Measurements from ENCODE around the gene TMEM147.

Gene TMEM147, protein sequence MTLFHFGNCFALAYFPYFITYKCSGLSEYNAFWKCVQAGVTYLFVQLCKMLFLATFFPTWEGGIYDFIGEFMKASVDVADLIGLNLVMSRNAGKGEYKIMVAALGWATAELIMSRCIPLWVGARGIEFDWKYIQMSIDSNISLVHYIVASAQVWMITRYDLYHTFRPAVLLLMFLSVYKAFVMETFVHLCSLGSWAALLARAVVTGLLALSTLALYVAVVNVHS

DNA sequence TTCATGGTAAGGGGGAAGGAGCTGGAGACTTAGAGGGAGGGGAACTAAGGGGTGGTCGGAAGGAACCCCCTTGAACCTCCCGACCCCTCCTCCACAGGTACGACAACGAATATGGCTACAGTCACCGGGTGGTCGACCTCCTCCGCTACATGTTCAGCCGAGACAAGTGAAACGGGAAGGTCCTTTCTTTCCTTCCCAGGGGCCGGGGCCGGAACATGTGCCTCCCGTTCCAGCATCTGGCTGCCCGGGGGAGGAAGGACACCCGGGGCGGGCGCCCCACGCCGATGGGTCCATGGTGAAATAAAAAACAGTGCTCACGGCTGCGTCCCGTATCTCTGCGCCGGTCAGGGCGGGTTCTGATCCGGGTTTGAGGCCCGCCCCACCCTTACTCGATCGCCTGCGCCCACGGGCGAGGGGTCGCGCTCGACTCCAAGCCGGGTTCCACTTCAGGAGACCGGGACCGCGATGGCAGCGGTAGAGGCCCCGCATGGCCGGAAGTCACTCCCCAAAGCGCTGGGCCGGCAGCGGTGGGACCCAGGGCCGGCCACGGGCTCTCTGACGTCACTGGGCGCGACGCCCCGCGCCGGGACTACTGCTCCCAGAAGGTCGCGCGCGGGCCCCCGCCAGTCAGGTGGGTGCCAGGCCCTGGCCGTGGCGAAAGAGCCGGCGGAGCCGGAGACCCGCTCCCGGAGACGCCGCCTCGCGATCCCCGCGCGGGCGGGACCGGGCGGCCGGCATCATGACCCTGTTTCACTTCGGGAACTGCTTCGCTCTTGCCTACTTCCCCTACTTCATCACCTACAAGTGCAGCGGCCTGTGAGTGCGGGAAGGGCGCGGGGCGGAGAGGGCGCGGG is at the start of gene TMEM147:
TSS of gene TMEM147 (plus strand) at position 626 of the 854 bp plus-strand sequence. CDS start at position 740, 114 bp downstream.
- peak; percentile 45 for DNase-seq

DNA sequence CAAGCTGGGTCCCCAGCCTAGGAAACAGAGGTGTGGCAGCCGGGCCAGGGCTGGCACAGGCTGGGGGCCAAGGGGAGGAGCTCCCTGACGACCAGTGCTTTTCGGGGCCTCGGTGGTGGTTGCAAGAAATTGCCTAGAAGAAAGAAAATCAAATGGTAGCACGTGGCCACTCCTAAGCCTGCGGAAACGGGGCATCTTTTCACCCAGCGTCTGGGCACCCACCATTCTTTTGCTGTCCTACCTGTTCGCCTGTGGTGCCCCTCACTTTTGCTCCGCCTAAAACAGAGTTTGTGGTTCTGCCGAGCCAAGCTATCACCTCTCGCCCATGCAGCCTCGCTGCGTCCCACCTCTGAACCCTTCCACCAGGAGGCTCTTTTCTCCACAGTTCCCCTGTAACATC is 48.0 kb upstream of the TMEM147 start:
- no peak for DNase-seq

DNA sequence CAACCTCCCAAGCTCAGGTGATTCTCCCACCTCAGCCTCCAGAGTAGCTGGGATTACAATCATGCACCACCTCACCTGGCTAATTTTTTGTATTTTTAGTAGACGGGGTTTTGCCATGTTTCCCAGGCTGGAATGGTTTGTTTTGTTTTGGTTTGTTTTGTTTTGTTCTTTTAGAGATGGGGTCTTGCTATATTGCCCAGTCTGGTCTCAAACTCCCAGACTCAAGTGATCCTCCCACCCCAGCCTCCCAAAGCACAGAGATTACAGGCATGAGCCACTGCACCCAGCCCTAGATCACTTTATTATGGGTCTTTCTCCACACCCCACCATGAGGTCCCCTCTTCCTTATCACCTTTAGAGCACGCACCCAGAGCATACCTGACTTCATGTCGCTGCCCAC is 47.2 kb upstream of the TMEM147 start:
- no peak for DNase-seq

DNA sequence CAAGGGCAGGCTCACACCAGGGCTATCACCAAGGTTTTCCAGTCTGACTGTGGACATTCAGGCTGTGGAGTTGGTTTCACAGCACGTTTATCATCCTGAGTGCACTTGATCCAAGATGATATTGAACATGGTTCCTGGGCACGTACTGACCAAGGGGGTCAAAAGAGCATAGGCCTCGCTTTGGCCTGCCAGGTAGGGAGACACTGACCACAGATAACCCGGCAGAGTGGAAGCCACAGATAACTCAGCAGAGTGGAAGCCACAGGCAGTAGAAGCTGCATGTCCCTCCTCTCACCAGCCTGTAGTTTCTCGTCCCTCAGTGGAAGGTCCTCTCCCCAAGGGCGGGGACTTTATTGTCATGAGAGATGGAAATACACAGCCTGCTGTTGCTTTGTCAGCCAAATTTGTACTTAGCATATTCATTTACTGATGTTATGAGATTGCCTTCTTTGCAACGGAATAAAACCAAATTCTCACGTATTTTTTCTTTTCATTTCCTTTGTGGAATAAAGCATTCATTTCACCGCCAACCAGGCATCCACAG is 46.4 kb upstream of the TMEM147 start:
- DNase-seq, result no peak

DNA sequence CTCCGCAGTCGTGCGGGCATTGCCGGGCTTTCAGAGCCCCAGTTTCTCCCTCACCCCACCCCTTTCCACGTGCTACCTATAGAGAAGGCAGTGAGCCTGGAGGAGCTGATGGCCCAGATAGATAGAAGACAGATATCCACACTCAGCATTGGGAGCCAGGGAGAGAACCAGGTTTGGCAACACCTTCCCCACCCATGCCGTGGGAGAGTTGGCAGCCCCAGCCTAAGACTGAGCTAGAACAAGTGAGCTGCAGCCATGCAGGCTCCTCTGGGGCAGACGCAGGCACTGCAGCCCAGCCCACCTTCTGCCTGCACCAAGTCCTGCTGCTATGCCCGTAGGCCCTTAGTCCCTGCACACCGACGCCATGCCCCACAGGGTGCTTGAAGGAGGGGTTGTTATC is 44.8 kb upstream of the TMEM147 start:
- no peak for DNase-seq

DNA sequence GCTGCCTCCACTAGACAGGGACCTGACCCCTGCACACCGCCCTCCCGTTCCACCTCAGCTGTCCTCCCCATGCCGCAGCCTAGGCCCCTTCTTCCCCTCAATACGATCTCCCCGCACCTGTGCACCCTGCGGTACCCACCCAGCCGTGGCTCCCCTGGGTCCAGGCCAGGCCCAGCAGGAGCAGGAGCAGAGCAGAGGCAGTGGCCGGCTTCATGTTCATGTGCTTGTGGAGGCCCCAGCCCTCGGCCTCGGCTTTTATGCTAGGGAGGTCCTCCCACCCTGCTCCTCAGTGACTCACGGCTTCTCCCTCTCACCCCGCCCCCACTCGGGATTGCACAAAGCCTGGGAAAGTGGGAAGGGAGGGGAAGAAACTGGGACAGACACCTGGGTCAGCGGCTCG is 43.7 kb upstream of the TMEM147 start:
- no peak for DNase-seq

DNA sequence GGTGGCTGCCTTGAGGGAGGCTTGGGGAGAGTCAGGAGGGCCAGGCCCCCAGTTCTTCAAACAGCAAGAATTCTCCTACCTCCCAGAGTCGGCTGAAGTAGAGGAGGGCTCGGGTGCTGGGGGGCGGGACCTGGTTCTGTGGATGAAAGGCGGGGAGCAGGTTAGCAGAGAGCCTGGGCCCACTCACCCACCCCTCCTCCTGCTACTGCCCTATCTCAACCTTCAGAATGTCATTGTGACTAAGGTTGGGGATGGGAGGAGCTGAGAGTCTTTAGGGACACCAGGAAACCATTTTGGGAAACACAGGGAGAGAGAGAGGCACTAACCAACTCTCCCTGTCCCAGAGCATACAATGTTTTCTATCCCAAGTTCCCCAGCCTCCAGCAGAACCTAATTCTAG is 42.7 kb upstream of the TMEM147 start:
- DNase-seq, result no peak

DNA sequence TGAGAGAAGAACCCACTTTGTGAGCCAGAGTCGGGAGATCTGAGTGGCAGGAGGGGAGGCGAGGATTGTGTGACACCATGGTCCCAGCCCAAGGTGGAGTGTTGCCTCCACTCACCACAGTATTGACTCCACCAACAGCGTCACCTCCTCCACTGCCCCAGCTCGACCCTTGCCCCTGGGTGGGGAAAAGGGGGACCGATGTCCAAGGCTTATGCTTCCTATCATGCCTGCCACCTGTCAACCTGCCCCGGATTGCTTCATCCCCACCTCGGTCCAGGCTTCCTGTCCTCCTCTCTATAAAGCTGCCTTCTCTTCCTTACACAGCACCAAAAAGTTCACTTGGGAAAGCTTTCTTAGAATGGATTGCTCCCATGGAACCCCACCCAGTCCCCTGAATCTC is 39.4 kb upstream of the TMEM147 start:
- DNase-seq, result no peak

DNA sequence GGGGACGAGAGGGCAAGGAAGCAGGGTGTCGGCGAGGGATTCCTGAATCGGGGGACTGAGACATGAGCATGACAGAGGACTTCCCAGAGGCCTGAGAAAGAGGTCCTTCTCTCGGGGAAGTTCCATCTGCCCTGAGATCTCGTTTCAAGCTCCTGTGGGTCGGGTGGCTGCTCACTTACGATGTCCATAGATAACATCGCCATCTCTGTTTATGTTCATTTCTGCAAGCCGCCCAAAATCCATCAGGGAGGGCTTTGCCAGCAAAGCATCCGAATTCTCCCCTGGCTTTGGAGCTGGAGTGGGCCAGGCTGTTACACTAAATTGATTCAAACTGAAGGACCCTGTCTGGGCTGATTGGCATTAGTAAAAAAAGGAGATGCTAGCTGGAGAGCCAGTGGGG is 37.9 kb upstream of the TMEM147 start:
- no peak for DNase-seq

DNA sequence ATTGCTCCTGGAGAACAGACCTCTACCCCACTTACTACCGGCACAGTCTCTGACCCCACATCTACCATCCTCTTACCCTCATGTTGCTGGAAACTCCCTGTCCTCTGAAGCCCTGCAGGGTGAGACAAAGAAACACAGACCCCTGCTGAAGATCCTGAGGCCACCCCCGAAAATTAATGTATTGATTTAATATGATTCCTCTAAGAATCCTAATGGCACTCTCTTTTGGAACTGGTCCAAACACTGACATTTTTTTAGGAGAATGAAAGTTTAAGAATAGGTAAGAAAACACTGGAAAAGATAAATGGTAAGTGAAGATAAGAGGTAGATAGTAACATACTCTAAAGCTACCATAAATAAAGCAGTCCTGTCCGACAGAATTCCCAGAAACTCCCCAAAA is 37.3 kb upstream of the TMEM147 start:
- no peak for DNase-seq

DNA sequence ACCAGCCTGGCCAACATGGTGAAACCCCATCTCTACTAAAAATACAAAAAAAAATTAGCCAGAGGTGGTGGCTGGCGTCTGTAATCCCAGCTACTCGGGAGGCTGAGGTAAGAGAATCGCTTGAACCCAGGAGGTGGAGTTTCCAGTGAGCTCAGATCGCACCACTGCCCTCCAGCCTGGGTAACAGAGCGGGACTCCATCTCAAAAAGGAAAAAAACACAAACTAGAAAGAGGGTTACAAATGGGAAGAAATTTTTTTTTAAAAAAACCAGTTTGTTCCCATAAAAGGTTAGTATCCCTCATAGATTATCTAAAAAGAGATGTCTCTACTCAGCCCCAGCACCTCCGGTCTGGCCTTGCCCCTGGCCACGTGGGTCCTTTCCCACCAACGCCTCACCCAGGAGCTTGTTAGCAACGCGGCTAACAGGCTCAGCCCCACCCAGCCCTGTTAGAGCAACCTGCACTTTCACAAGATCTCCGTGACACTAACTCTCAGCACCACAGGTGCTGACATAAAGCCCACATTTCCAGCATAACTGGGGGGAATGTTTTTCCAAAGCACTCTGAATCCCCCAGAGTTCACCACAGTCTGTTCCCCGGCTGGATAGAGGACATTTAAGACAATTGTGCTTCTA is 36.3 kb upstream of the TMEM147 start:
- DNase-seq, result no peak

DNA sequence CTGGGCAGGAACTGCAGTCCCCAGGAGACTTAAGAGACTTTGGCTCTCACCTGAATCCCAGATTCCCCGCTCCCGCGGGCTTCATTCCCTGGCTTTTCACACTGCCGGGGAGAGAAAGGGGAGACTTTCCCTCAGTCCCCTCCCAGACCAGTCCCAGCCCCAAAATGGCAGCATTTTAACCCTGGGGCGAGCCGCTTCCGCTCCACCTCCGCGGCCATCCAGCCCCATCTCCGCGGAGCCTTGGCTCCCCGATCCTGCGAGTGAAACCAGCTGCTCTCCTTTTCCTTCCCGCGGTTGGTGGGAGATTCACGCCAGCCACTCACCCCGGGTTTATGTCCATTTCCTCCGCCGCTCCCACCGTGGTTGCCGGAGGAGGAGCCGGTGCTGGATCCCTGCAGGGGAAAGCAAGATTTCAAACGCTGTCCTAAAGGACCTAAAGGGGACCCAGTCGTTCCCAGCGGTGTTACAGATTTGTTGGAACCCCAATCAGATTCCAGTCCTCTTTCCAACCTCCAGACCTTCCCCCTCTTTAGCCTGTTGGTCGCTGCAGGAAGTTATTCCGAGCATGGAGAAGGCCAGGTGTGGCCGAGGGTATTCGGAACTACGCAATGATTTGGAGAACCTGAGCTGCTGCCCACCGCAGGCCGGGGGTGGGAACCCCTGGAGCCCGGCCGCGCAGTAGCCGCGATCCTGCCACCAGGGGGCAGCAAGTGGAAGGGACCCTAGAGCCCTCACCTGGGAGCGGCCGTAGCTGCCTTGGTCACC is 35.4 kb upstream of the TMEM147 start:
- peak; percentile 29 for DNase-seq

DNA sequence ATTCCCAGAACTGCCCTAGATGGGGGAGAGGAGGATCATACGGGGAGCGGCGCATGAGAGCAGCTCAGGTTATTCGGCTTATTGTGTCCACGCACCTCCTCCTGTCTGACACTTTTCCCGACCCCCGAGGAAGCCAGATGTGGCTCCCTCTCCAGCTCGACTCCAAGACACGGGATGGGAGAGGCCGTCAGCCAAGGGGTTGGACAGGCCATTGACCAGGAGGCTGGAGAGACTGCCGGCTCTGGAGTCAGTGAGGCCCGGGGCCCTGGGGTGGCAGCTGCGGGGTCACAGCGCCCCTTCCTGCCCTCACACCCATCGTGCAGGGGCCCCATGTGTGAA is 34.8 kb upstream of the TMEM147 start:
- no peak for DNase-seq

DNA sequence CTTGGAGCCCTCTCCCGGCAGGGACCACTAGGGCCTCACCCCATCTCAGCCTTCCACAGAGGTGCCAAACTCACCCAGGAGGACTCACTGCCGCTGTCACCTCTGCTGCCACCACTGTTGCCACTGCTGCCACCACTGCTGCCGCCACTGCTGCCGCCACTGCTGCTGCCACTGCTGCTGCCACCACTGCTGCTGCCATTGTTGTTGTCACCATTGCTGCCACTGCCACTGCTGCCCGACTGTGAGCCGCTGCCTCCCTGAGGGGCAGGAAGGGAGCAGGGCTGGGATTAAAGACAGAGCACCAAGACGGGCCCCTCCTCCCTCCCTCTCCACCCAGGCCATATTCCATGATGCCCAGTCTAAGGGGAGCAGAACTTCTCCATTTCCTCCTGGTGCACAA is 34.1 kb upstream of the TMEM147 start:
- no peak for DNase-seq

DNA sequence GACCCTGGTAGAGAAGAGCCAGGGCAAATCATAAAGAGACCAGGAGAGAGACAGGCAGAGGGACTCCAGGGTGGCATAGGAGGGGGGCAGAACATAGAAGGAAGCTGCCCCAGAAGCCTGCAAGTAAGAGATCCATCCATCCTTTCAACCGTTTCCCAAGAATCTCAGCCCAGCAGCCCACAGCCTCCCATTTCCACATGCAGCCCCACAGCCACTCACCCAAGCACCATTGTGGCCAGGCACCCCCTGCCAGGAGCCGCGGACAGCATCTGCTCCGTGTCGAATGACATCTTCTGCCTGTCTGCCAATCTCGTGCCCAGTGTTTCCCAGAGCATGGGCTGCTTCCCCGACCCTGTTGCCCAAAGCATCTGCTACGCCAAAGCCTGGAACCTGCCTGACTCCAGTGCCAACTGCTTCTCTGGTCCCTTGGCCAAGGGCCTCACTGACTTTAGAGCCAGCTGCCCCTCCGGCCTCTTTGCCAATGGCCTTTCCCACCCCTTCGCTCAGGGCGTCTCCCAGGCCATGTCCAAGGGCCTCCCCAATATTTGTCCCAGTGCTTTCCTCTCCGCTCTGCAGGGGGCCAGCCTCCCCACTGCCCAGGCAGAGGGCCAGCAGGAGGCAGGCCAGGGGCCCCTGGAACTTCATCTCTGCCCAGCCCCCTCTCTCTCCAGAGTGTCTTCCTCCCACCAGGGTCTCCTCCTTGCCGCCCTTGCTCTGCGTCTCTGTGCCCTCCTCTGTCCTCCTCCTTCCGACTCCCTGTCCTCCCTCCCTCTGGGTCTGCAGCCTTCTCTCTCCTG is 32.4 kb upstream of the TMEM147 start:
- DNase-seq, result no peak

DNA sequence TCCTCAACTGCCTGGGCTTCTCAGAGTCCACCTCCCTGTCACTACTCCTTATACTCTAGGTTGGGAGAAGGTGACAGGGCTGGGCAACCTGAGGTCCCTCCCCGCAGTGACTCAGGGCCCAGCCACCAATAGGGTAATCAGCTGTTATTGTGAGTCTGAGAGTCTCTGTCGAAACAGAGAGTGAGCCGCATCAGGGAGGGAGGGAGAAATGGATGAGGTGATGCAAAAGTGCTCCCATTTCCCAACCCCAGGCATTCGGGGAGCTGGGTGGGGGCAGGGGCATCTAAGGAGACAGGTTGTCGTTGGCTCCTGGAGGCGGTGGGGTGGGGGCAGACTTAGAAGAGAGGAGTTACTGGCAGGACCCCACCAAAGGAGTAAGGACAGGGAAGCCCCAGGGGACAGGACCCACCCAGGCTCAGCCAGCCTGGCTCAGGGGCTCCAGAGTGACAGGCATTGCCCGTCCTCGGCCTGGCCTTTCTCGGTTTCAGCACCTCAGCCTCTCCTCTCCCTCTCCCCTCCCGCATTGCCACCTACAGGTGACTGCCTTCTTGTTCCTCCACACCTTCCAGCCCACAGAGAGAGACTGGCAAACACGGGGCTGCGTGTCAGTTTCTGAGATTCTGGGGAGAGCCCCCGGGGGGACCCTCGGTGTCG is 31.7 kb upstream of the TMEM147 start, which contains the start of gene DMKN:
TSS of gene DMKN (minus strand) at position 22 of the 654 bp plus-strand sequence. CDS start 174 bp downstream, outside the sequence.
- DNase-seq, result no peak

DNA sequence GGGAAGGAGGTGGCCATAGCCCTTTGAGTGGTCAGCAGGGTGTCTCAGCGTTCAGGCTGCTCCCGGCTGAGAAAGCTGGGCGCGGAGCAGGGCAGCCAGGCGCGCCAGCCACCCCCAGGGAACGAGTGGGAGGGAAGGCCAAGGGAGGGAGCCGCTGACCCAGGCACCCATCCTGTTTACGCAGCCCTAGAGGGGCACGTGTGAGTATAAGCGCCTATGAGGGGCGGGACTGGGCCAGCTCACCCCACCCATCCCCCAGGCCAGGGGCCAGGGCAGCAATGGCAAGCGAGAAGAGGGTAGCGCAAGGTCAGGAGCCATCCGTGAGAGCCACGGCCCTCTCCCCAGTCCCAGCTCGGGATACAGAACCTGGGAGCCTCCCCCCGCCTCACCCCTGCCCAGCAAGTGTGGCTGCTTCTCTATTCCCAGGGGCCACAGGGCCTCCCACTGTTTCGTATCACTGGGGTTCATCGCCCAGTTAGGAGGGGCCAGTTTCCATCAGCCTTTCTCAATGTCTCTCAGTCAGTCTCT is 31.1 kb upstream of the TMEM147 start:
- no peak for DNase-seq

DNA sequence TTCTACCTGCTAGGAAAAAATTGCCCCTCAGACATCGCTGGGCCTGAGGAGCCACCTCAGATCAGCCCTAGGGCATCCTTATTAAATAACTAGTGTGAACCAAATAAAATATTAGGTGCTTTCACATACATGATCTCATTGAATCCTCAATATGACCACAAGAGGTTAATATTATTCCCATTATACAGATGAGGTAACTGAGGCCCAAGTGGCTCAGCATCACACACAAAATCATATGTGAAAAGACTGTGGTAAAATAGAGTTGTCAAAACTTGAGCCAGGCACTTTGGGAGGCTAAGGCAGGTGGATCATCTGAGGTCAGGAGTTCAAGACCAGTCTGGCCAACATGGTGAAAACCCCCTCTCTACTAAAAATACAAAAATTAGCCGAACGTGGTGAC is 29.1 kb upstream of the TMEM147 start:
- DNase-seq, result no peak

DNA sequence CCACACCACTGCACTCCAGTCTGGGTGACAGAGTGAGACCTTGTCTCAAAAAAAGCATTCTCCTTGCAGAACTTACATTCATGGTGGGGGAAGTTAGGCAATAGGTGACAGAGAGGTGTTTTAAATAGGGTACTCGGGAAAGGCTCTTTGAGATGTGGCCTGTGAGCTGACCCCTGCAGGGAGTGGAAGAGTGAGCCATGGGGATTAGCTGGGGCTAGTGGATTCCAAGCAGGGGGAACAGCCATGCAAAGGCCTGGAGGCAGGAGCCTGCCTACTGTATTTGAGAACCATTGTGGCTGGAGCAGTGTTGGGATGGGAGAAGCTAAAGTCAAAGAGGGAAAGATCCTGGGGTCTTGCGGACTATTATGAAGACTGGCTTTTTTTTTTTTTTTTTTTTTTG is 28.1 kb upstream of the TMEM147 start:
- DNase-seq, result no peak

DNA sequence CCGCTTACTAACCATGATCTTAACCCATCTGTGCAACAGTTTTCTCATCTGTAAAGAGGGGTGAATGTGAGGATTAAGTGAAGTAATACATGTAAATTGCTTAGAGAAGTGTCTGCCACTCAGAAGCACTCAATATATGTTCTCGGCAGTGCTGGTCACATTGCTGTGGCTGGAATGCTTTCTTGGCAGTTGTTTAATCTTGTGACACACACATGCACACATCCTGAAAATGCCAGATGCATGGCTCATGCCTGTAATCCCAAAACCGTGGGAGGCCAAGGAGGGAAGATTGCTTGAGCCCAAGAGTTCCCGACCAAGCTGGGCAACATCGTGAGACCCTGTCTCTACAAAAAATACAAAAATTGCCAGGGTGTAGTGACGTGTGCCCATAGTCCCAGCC is 27.1 kb upstream of the TMEM147 start:
- DNase-seq, result no peak

DNA sequence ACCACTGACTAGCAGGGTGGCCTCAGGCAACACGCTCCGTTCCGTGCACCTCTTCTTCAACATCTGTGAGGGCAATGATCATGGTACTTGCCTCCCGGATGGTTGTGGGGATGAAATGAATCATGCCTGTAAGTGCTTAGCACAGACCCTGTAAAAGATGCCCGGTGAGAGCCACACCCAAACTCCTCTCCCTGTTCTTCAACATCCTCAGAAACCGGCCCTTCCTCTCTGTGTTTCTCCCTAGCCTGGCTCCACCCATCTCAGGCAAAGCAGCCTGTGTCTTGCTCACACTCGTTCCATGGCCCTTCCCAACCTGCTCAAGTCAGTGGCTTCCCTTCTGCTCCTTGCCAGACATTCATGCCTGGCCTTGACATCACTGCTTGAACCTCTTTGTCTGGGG is 26.1 kb upstream of the TMEM147 start:
- no peak for DNase-seq

All from NCI-H1092 treated with DMSO at 0.1 percent for 48 hours (cell line).